Measurements from ENCODE around the gene CAV3. TPM values are rescaled to one million over a fixed set of nuclear protein-coding genes. Genes with fewer than 3 reads are reported as not detected.
A peak's percentile ranks its signal among the peaks of the same experiment; 100 is the strongest.

CAV3 gene
- total RNA-seq, 1 experiment from 2014 or later = not detected

- POLR2A ChIA-PET = interaction anchor here (2.7 kb wide), 1 partner anchor 29 kb away, joined by 10 read pairs; no protein-coding TSS in a partner anchor
Measured at GRCh38 chr3:8741581-8742261, 8.1 kb downstream of the CAV3 start.

GRCh38 chr3:8743021-8743601 lies 9.5 kb downstream of the CAV3 start:
- intact Hi-C loops (cut with micrococcal nuclease) = loop anchor here (10.0 kb wide), 1 partner anchor 298 kb away; no protein-coding TSS in a partner anchor
- Mint-ChIP-seq H3K4me1 (ENCODE audit: insufficient read depth, unreplicated experiment) (peaks cover 45% of the 10 kb centered on the region), H3K9me3 (ENCODE audit: unreplicated experiment) (no peaks in the 10 kb centered on the region), H3K4me3 (ENCODE audit: unreplicated experiment) (no peak overlapping the region), H3K27ac (ENCODE audit: low read depth, unreplicated experiment) (no peak overlapping the region), H3K27me3 (ENCODE audit: insufficient read depth, unreplicated experiment) (no peaks in the 10 kb centered on the region), H3K36me3 (ENCODE audit: insufficient read depth, unreplicated experiment) (peaks cover 12% of the 10 kb centered on the region)
- ChIA-PET CTCF (interaction anchor here (0.8 to 1.6 kb wide), 2 partner anchors 15 to 27 kb away, joined by 4 to 6 read pairs; partner anchors contain the start of gene OXTR), POLR2A (interaction anchor here (1.8 kb wide), 1 partner anchor 15 kb away, joined by 6 read pairs; no protein-coding TSS in a partner anchor)
- TF ChIP-seq, protein P1, sequence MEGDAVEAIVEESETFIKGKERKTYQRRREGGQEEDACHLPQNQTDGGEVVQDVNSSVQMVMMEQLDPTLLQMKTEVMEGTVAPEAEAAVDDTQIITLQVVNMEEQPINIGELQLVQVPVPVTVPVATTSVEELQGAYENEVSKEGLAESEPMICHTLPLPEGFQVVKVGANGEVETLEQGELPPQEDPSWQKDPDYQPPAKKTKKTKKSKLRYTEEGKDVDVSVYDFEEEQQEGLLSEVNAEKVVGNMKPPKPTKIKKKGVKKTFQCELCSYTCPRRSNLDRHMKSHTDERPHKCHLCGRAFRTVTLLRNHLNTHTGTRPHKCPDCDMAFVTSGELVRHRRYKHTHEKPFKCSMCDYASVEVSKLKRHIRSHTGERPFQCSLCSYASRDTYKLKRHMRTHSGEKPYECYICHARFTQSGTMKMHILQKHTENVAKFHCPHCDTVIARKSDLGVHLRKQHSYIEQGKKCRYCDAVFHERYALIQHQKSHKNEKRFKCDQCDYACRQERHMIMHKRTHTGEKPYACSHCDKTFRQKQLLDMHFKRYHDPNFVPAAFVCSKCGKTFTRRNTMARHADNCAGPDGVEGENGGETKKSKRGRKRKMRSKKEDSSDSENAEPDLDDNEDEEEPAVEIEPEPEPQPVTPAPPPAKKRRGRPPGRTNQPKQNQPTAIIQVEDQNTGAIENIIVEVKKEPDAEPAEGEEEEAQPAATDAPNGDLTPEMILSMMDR (IDR thresholded peaks at IDR 0.05; ENCODE audit: unreplicated experiment) = no peak
- peak; percentile 83 for DNase-seq (ENCODE audit: unreplicated experiment)
- BruUV-seq (replicated peaks) = no TSS peak

More at GRCh38 chr3:8741581-8742261, 8.1 kb downstream of the CAV3 start:
- peak; percentile 77 for DNase-seq (ENCODE audit: unreplicated experiment)
- no peak overlapping the region for H3K4me3 Mint-ChIP-seq (ENCODE audit: unreplicated experiment)
- CTCF ChIA-PET = interaction anchor here (0.7 to 2.0 kb wide), 5 partner anchors 10 to 79 kb away, joined by 3 to 8 read pairs (median 4); partner anchors contain the start of gene OXTR
- peak overlapping the region; percentile 36 for H3K27ac Mint-ChIP-seq (ENCODE audit: low read depth, unreplicated experiment)
- intact Hi-C loops (cut with micrococcal nuclease) = loop anchor here (10.0 kb wide), 1 partner anchor 297 kb away; no protein-coding TSS in a partner anchor
- H3K9me3 Mint-ChIP-seq (ENCODE audit: unreplicated experiment) = no peaks in the 10 kb centered on the region
- peaks cover 17% of the 10 kb centered on the region for H3K36me3 Mint-ChIP-seq (ENCODE audit: insufficient read depth, unreplicated experiment)
- TF ChIP-seq, protein P1 (IDR thresholded peaks at IDR 0.05; ENCODE audit: unreplicated experiment) = no peak
- no peaks in the 10 kb centered on the region for H3K27me3 Mint-ChIP-seq (ENCODE audit: insufficient read depth, unreplicated experiment)
- H3K4me1 Mint-ChIP-seq (ENCODE audit: insufficient read depth, unreplicated experiment) = peaks cover 51% of the 10 kb centered on the region
- no TSS peak for BruUV-seq (replicated peaks)

DNA sequence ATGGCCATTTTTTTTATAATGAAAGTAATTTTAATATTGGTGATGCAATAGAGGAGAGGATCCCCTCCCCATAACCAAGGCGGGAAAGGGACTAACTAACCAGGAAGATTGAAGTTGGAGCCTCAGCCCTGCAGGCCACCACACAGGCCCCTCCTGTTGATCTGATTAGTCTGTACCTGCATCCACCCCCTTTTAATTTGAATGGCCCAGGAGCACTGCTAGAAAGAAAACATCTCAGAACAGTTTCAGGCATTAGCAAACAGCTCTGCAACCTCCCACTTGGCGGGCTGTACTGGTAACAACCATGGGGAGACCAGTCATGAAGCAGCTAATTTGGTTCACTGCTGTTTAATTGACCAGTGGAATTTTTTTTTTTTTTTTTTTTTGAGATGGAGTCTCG lies 10.3 kb downstream of the CAV3 start:
- no peaks in the 10 kb centered on the region for H3K27me3 Mint-ChIP-seq (ENCODE audit: insufficient read depth, unreplicated experiment)
- H3K9me3 Mint-ChIP-seq (ENCODE audit: unreplicated experiment) = no peaks in the 10 kb centered on the region
- ChIA-PET CTCF (interaction anchor here (1.6 kb wide), 1 partner anchor 26 kb away, joined by 6 read pairs; the partner anchor contains the start of gene OXTR), POLR2A (interaction anchor here (0.6 to 1.8 kb wide), 2 partner anchors 14 to 234 kb away, joined by 3 to 6 read pairs; no protein-coding TSS in a partner anchor)
- H3K36me3 Mint-ChIP-seq (ENCODE audit: insufficient read depth, unreplicated experiment) = peaks cover 7% of the 10 kb centered on the region
- peaks cover 38% of the 10 kb centered on the region for H3K4me1 Mint-ChIP-seq (ENCODE audit: insufficient read depth, unreplicated experiment)
- no peak for DNase-seq (ENCODE audit: unreplicated experiment)
- TF ChIP-seq, protein P1 (IDR thresholded peaks at IDR 0.05; ENCODE audit: unreplicated experiment) = no peak
- intact Hi-C loops (cut with micrococcal nuclease) = loop anchor here (10.0 kb wide), 1 partner anchor 299 kb away; no protein-coding TSS in a partner anchor
- BruUV-seq (replicated peaks) = no TSS peak
- no peak overlapping the region for H3K27ac Mint-ChIP-seq (ENCODE audit: low read depth, unreplicated experiment)
- H3K4me3 Mint-ChIP-seq (ENCODE audit: unreplicated experiment) = no peak overlapping the region
